ENCODE results near the gene C2CD4C. TPM values are rescaled to one million over a fixed set of nuclear protein-coding genes. Genes with fewer than 3 reads are reported as not detected.
"Not testable (repeated sequence)": the region's sequence is repeated elsewhere in the genome, so short reads cannot be mapped to it uniquely, and the experiment has no call there.

Gene C2CD4C
- total RNA-seq, result under 1 TPM; 0.76 to 0.88 TPM
- long read RNA-seq, partial matches to known transcripts, result 0 of 1 reads
- long read RNA-seq, other reads (novel, unspliced or antisense), result 1 of 1 reads

- DNase-seq (peak; percentile 29), ATAC-seq (peak; percentile 58 to 60)
- intact Hi-C loops (cut with DNase I), result no loop called here
Observed at GRCh38 chr19:408902-409515, at the start of gene C2CD4C. Gene C2CD4C (minus strand): TSS chr19:409147. CDS start chr19:408361, 786 bp downstream.

DNA sequence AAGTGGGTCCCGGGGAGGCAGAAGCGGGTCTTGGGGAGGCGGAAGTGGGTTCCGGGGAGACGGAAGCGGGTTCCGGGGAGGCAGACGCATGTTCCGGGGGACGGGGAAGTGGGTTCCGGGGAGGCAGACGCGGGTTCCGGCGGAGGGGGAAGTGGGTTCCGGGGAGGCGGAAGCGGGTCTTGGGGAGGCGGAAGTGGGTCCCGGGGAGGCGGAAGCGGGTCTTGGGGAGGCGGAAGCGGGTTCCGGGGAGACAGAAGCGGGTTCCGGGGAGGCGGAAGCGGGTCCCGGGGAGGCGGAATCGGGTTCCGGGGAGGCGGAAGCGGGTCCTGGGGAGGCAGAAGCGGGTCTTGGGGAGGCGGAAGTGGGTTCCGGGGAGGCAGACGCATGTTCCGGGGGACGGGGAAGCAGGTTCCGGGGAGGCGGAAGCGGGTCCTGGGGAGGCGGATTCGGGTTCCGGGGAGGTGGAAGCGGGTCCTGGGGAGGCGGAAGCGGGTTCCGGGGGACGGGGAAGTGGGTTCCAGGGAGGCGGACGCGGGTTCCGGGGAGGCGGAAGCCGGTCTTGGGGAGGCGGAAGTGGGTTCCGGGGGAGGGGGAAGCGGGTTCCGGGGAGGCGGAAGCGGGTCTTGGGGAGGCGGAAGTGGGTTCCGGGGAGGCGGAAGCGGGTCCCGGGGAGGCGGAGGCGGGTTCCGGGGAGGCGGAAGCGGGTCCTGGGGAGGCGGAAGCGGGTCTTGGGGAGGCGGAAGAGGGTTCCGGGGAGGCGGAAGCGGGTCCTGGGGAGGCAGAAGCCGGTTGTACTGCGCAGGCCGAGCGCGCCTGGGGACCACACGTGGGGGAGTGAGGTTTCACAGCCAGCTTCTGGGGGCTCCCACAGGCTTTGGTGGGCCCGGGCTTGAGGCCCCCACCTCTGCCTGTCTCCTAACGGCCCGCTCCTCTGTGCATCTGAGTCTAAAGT is 49.4 kb upstream of the C2CD4C start:
- DNase-seq, result no peak

DNA sequence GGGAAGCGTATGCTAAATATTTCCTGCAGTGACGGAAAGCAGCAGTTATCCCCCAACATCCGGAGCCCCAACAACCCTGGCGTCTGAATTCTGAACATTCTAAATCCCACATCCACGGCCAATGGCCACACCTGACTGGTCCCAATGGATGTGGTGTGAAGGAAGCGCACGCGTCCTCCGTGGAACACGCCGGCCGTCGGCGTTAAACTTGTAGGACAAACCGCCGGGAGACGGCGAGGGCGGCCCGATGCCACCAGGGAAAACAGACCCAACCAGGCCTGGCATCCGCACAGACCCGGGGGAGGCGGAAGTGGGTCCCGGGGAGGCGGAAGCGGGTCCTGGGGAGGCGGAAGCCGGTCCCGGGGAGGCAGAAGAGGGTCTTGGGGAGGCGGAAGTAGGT is 48.7 kb upstream of the C2CD4C start:
- ATAC-seq, result no peak
- intact Hi-C loops (cut with DNase I), result no loop called here
- no peak for DNase-seq

More for the DNA sequence above, 49.4 kb upstream of the C2CD4C start:
- ATAC-seq, result no peak
- intact Hi-C loops (cut with DNase I), result no loop called here

GRCh38 chr19:456547-457110 is 47.7 kb upstream of the C2CD4C start:
- intact Hi-C loops (cut with DNase I), result no loop called here
- peak; percentile 10 for DNase-seq
- no peak for ATAC-seq

DNA sequence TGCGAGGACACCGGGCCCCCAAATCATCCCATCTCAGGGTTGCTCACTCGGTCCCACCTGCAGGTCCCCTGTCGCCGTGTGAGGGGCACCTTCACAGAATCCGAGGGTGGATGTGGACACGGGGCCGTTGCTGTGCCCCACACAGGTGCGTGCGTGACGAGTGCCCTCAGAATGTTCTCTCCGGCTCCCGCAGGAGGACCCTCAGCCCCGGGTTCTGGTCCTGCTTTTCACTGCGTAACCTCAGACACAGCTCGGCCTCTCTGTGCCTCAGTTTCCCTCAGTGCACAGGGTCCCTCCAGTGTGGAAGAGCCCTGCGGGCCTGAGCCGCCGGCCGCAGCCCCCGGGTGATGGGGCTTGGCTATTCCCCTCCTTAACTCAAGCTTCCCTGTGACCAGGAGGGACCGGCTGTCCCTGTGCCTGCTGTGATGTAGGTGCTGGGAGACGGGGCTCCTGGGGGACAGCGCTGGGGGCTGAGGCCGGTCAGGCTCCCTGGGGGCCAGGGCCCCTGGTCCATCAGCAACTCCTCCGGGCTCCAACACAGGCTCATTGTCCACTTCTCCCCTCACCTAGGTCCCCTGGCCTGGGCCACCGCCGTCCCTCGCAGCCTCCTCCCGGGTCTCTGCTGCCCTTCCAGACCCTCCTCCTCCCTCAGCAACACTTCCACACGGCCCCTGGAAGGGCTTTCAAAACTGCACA is 47.1 kb upstream of the C2CD4C start:
- ATAC-seq (no peak), DNase-seq (no peak)
- intact Hi-C loops (cut with DNase I), result no loop called here

DNA sequence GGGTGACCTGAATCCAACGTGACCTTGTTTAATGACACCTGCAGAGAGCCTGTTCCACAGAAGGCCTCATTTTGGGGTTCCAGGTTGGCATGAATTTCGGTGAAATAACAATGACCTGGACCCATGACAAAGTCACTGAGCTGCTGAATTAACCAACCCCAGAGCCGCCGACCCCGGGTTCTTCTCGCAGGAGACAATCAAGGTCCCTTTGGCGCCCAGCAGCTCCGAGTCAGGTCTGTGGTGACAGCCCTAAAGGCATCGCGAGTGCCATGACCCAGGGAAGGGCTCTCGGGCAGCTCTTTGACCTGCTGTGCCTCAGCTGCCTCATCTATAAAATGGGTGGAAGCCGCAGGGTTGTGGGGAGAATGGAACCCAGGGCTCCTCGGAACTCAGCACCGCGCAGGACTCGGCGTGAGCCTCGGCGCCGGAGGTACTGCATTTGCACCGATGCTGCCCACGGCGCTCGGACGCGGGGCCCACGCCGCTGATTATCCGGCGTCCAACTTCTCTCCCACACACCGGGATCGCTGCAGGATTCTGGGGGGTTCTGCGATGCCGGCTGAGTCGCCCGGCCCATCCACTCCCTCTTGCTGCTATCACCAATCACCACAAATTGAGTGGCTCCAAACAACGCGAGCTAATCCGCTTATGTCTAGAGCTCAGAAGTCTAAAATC is 46.2 kb upstream of the C2CD4C start:
- intact Hi-C loops (cut with DNase I), result no loop called here
- no peak for DNase-seq
- no peak for ATAC-seq

DNA sequence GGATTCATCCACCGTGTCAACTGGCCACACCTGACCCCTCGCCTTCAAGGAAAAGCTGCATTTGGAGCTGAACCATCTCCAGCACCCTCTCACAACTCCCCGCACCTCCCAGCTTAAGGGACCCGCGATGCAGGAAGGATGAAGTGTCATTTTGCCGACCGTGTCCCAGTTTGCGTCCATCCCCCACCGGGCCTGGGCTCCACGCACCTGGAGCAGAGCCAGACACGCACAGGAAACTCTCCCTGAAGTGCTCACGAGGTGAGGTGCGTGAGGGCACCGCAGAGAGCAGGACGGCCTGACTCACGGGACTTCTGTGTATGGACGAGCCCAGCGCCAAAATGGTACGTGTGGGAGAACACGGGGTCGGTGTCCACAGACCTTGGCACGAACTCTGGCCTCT is 44.7 kb upstream of the C2CD4C start:
- ATAC-seq (no peak), DNase-seq (no peak)
- intact Hi-C loops (cut with DNase I), result no loop called here

- ATAC-seq (no peak), DNase-seq (no peak)
- intact Hi-C loops (cut with DNase I), result no loop called here
Observed at GRCh38 chr19:452829-453228, 43.9 kb upstream of the C2CD4C start.

- ATAC-seq; intact Hi-C loops (cut with DNase I); DNase-seq: not testable (repeated sequence)
Observed at GRCh38 chr19:450912-451481, 42.0 kb upstream of the C2CD4C start.

- intact Hi-C loops (cut with DNase I), result no loop called here
- ATAC-seq, result no peak
- no peak for DNase-seq
Observed at GRCh38 chr19:449916-450315, 41.0 kb upstream of the C2CD4C start.

DNA sequence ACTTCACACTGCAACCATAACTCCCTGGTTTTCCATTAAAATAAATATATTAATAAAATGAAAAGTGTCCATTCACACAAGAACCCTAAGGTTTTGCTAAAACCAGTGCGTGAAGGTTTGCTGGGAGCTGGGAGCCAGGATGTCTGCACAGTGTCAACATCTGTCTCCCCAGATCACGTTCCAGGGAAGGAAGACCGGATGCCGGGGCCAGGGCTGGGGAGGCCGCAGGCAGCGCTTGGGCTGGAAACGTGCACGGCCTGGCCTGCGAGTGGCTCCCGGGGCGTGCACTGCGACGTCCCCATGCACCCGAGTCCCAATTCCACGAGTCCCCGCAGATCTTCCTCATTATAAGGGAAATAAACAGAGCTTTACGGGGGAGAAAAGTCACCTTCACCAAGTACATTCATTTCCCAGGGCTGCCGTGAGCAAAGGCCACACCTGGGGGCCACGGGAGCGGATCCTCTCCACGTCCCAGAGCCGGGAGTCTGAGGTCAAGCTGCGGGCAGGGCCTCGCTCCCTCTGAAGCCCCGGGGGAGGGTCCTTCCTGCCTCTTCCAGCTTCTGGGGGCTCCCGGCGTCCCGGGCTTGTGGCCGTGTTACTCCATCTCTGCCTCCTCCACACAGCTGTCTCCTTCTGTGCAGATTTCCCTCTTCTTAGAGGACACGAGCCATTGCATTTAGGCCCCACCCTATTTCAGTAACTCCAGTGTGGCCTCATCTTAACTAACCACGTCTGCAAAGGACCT is 39.0 kb upstream of the C2CD4C start:
- ATAC-seq (peak; percentile 76 to 78), DNase-seq (no peak)
- intact Hi-C loops (cut with DNase I), result no loop called here

GRCh38 chr19:447064-447426 is 38.1 kb upstream of the C2CD4C start:
- peak in 1 of 2 donors; percentile 31 for ATAC-seq
- intact Hi-C loops (cut with DNase I), result no loop called here
- DNase-seq, result no peak

DNA sequence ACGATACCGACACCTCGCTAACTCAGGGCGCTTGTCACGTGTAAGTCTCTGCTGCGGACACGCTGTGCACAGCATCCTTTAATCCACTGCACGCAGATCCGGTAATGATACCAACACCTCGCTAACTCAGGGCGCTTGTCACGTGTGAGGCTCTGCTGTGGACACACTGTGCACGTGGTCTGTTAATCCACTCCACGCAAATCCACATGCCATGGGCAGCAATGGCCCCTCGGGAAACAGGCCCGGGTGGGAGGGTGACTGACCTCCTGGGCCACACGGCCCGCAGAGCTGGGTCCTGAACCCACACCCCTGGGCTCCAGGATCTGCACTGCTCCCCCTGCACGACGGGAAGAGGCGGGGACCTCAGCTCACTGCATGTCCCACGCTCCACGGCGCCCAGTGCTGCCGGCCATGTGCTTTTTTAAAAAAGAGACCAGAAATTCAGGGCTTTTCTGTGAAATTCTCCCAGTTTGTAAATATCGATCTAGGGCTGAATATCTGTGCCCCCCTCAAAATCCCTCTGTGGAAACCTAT is 35.8 kb upstream of the C2CD4C start:
- DNase-seq (no peak), ATAC-seq (no peak)
- intact Hi-C loops (cut with DNase I), result no loop called here

- intact Hi-C loops (cut with DNase I), result no loop called here
- DNase-seq (no peak), ATAC-seq (no peak)
Observed at GRCh38 chr19:443005-443404, 34.1 kb upstream of the C2CD4C start.

DNA sequence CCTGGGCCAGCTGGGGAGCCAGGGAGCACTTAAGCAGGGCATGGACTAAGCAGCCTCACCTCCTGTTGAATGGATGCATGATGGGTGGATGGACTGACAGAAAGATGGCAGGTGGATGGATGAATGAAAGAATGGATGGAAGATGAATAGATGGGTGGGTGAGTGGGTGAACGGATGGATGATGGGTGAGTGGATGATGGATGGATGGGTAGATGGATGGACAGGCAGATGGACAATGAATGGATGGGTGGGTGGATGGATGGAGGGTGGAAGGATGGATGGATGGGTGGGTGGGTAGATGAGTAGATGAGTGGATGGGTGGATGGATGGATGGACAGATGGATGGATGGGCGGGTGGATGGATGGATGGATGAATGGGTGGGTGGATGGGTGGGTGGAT is 33.1 kb upstream of the C2CD4C start:
- no peak for DNase-seq
- intact Hi-C loops (cut with DNase I), result no loop called here
- ATAC-seq, result no peak

DNA sequence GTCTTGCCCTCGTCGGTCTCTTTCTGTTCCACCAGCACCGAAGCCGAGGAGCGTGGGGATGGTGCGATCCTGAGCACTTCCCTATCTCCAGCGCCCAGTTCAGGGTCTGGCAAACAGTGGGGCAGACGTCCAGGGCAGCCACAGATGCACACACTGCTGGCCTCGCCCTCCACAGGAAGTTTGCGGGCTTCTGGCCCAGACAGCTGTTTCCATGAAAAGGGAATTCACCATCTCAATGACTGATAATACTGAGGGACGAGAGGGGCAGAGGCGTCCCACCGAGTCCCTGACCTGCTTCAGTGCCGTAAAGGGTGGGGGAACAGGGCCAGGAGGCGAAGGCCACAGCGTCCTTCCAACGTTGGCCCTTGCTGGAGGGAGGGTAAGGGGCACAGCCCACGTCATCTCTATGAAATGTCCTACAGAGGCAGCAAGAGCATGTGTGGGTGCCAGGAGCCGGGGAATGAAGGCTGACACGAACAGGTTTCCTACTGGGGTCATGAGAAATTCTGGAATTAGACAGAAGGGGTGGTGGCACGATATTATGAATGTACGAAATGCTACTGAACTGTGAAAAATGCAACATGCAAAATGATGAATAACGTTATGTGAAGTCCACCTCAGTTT is 32.4 kb upstream of the C2CD4C start:
- ATAC-seq, result no peak
- intact Hi-C loops (cut with DNase I), result no loop called here
- peak; percentile 35 for DNase-seq
